ENCODE data around the gene COL5A3.
"Not testable (repeated sequence)": the region's sequence is repeated elsewhere in the genome, so short reads cannot be mapped to it uniquely, and the experiment has no call there.

COL5A3 gene

GRCh38 chr19:10010247-10010691 lies at the start of gene COL5A3:
Gene COL5A3 (minus strand): TSS chr19:10010504. CDS start chr19:10010385, 119 bp downstream.
- no peak for DNase-seq

DNA sequence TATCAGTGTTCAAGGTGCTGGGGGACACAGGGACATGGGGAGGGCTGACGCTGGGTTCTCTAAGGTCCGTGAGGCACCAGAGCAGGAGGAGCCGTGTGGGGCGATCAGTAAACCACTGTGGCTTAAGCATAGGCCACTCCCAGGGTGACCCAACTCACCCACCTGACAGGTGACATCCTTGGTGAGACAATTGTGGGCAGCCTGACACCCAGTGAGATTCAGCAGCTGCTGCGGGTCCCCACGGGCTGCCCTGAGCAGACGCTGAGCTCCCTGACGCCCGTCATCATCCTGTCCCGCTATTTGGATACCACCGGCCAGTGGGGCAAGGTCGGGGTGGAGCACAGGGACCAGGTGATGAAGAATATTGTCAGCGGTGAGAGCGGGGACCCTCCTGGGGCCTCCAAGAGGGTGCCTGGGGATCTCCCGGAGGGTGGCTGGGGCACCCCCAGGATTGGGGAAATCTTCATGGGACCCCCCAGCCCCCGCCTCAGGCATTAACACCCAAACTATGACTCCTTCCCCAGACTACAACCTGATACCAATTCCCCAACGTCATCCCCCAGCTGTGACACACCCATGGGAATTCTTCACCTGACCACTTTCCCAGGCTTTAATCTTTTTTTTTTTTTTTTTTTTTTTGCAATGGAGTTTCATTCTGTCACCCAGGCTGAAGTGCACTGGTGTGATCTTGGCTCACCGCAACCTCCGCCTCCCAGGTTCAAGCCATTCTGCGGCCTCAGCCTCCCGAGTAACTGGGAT lies 42.5 kb upstream of the COL5A3 start:
- DNase-seq, result no peak

DNA sequence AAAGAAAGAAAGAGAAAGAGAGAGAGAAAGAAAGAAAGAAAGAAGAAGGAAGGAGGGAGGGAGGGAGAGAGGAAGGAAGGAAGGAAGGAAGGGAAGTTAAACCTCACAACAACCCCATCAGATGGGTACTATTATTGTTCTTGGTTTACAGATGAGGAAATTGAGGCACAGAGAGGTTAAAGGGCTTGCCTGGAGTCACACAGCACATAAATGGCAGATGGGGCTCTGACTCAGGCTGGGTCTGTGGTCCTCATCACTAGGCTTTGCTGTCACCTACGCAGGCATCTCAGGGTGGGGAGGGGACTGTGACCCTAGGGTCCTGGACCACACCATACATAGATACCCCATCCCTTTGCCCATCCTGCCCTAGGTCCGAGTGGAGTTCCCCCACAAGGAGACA lies 39.3 kb upstream of the COL5A3 start:
- no peak for DNase-seq

DNA sequence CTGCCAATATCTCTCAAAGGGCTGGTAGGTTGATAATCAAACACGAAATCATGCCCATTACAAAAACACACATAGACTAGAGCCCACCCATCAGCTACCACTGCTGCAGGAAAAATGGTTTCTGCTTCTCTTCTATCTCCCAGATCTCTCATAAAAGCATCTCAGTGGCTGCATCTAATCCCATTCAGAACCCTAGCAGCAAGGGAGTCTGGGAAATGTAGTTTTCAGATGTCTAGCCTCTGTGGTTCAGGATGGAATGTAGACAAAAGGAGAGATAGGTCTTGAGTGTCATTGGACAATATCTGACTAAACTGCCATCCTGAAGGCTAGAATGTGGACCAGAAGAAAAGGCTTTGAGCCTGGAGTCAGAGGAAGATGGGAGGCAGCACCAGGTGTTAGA lies 35.1 kb upstream of the COL5A3 start:
- DNase-seq, result no peak

GRCh38 chr19:10044390-10044789 lies 34.1 kb upstream of the COL5A3 start:
- DNase-seq, result no peak

DNA sequence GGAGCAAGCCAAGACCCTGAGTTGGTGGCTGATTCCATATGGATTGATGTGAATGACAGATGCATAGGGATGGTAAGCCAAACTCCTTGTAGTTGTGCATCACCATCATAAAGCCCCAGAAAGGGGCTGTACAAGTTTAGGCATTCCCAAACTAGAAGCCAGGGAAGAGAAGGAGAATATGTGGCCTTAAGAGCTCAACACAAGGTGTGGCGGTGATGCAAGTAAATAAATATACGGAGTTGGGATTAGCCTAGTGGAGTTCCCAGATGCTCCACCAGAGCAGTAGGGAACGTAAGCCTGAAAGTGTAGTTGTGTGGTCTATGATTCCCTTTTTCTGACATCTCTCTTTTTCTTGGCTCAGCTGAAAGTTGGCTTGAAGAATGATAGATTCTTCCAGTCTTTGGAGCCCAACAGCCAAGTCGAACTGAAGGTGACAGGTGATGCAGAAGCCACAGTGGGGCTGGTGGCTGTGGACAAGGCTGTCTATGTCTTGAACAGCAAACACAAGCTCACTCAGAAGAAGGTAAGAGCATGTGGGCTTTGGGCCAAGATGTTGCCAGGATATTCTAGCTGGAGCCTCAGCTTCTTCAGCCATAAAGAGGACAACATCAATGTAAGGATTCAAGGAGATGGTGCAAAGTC lies 33.1 kb upstream of the COL5A3 start:
- DNase-seq, result no peak

- peak; percentile 7 for DNase-seq
These were observed 27.5 kb upstream of the COL5A3 start for GRCh38 chr19:10037809-10038208.

- DNase-seq, result no peak
These were observed 27.1 kb upstream of the COL5A3 start for GRCh38 chr19:10037367-10037766.

- no peak for DNase-seq
These were observed 26.3 kb upstream of the COL5A3 start for GRCh38 chr19:10036601-10037071.

DNA sequence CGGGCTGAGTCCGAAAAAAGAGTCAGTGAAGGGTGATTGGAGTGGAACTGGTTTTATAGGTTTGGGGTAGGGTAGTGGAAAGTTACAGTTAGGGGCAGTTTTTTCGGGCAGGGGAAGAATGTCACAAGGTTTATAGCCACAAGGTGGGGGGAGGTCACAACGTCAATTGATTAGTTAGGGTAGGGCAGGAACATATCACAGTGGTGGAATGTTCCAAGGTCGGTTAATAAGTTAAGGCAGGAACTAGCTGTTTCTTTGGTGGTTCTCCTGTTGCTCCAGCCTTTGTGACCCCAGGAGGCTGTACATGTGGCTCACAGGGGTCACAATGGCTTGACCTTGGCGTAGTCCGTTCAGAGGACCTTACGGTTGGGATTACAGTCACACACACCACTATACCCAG lies 23.3 kb upstream of the COL5A3 start:
- no peak for DNase-seq

DNA sequence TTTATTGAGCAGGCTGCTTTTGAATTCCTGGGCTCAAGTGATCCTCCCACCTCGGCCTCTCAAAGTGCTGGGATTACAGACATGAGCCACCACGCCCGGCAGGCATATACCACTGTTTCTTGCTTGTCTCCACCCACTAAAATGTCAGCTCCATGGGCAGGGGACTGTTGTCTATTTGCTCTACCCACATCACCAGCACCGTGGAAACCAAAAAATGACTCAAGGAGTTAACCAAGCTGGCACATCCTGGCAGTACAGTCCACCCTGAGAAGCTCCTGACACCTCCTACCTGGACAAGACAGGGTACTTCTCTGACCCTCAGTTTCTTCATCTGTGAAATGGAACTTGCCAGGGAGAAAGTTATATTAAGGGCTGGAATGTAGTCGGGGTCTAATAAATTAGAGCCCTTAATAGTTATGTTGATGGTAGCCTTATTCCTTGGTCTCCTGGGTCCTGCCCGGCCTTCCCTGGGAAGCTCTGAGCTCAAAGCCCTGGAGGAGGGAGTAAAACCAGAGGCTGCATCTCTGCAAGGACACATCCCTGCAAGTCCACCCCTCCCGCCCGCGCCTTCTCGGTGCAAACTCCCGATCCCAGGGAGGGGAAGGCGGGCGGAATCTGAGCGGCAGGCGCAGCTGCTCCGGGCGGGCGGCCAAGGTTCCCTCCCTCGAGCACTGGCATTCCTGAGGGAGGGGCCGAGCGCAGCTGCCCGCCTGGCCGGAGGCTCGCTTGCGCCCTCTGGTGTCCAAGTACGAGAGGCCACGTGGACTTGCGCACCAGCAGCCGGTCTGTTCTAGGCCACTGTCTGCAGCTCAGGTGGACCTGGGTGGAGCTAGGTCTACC lies 17.1 kb upstream of the COL5A3 start:
- peak; percentile 85 for DNase-seq

GRCh38 chr19:10026744-10027143 lies 16.4 kb upstream of the COL5A3 start:
- DNase-seq, result no peak

DNA sequence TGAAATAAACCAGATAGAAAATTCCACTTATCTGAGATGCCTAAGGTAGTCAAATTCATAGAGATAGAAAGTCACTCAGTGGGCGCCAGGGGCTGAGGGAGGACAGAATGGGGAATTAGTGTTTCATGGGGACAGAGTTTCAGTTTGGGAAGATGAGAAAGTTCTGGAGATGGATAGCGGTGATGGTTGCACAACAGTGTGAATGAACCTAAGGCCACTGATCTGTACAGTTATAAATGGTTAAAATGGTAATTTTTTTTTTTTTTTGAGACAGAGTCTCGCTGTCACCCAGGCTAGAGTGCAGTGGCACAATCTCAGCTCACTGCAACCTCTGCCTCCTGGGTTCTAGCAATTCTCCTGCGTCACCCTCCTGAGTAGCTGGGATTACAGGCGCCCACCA lies 12.8 kb upstream of the COL5A3 start:
- DNase-seq, result not testable (repeated sequence)

GRCh38 chr19:10021863-10022262 lies 11.6 kb upstream of the COL5A3 start:
- DNase-seq, result no peak

- no peak for DNase-seq
These were observed 11.1 kb upstream of the COL5A3 start for GRCh38 chr19:10021446-10021845.

DNA sequence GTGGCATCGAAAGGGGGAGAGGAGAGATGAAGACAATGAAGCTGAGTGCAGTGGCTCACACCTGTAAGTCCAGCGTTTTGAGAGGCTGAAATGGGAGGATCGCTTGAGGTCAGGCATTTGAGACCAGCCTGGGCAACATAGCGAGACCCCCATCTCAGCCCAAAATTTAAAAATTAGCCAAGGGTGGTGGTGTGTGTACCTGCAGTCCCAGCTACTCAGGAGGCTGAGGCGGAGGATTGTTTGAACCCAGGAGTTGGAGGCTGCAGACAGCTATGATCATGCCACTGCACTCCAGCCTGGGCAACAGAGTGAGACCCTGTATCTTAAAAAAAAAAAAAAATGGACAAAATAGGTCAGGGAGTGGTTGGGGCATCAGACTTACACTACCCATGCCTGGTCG lies 10.5 kb upstream of the COL5A3 start:
- no peak for DNase-seq

DNA sequence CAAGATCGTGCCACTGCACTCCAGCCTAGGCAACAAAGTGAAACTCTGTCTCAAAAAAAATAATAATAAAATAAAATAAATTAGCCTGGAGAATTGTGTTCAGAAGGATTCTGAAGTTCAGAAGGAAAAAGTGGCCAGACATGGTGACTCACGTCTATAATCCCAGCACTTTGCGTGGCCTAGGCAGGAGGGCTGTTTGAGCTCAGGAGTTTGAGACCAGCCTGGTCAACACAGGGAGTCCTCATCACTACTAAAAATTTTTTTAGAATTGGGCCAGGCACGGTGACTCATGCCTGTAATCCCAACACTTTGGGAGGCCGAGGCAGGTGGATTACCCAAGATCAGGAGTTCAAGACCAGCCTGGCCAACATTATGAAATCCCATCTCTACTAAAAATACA lies 8.9 kb upstream of the COL5A3 start:
- no peak for DNase-seq

DNA sequence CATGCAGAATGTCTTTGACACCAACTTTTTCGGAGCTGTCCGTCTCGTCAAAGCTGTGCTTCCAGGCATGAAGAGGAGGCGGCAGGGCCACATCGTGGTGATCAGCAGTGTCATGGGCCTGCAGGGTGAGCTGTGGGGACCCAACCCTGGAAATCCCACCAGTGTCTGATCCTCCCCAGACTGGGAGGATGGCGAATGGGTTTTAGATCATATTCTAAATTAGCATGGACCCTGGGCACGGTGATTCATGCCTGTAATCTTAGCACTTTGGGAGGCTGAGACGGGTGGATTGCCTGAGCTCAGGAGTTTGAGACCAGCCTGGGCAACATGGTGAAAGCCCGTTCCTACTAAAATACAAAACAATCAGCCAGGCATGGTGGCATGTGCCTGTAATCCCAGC lies 8.5 kb upstream of the COL5A3 start:
- no peak for DNase-seq

DNA sequence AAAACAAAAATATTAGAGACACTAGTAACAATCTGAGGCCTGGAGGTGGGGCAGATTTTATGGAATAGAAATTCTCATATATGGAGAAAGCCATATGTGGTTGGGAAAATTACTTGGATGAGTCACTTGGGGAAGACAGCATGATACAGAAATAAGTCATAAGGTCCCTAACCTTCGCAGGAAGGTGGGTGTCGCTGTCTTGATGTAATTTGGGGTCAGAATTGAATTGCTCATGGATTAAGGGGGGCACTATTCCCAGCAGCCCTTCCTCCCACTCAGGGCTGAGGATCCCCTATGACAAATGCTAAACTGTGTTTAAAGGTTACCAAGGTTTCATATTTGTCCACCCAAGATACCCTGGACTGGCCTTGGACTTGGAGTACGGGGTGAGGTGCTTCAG lies 8.0 kb upstream of the COL5A3 start:
- no peak for DNase-seq

GRCh38 chr19:10013834-10014618 lies 3.7 kb upstream of the COL5A3 start:
- no peak for DNase-seq

DNA sequence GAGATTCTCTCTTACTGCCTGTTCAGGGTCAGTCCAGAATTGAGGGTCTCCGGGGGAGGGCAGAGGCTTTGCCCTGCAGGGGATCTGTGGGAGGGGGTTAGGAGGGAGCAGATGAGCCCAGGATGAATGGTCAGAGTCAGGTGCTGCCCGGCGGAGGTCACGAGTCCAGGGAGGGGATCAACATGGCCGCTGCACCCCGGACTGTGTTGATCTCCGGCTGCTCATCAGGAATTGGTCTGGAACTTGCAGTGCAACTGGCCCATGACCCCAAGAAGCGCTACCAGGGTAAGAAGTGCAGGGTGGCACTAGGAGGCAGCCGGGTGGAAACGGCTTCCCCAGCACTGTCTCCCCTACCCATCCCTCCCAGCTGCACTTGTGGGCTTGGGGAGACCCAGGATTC lies 3.0 kb upstream of the COL5A3 start, which contains the start of gene RDH8:
TSS of gene RDH8 (plus strand) at position 168 of the 400 bp plus-strand sequence. CDS start at position 183, 15 bp downstream.
- no peak for DNase-seq

- no peak for DNase-seq
These were observed 1.7 kb upstream of the COL5A3 start for GRCh38 chr19:10011974-10012373.

DNA sequence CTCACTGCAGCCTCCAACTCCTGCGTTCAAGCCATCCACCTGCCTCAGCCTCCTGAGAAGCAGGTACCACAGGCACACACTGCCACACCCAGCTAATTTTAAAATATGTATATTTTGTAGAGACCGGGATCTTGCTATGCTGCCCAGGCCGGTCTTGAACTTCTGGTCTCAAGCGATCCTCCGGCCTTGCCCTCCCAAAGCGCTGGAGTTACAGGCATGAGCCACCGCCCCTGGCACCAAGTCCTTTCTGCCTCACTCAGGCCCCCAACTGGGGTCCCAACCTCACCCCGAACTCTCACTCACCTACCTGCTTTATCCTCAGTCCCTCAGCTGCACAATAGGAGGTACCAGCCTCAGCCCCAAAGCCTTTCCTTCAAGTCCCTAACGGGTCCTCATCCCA lies 635 bp upstream of the COL5A3 start:
- no peak for DNase-seq

Measured in CD4-positive, alpha-beta T cell treated with Interleukin-17A for 4 hours (primary cell).